Activated effector memory CD4-positive, alpha-beta T cell treated with Interleukin-2 at 50 U/mL for 16 hours (primary cell): ENCODE results near the gene ZMAT3.
"Not testable (repeated sequence)": the region's sequence is repeated elsewhere in the genome, so short reads cannot be mapped to it uniquely, and the experiment has no call there.

Experiments
- DNase-seq: peaks from one replicate; pipeline ENCODE4 v3.0.0-alpha.2; 2020

ZMAT3 gene

GRCh38 chr3:179067839-179068238, 3.8 kb downstream of the ZMAT3 start:
- DNase-seq, result no peak

- DNase-seq, result no peak
These were observed 4.3 kb downstream of the ZMAT3 start for GRCh38 chr3:179067291-179067690.

GRCh38 chr3:179063945-179064560, 7.6 kb downstream of the ZMAT3 start:
- no peak for DNase-seq

GRCh38 chr3:179056326-179056725, 15.3 kb downstream of the ZMAT3 start:
- no peak for DNase-seq

- DNase-seq, result not testable (repeated sequence)
These were observed 17.0 kb downstream of the ZMAT3 start for GRCh38 chr3:179054565-179054964.

GRCh38 chr3:179046497-179047353, 24.9 kb downstream of the ZMAT3 start:
- no peak for DNase-seq

- DNase-seq, result no peak
These were observed 25.7 kb downstream of the ZMAT3 start for GRCh38 chr3:179045719-179046402.

GRCh38 chr3:179038899-179039251, 32.7 kb downstream of the ZMAT3 start:
- not testable (repeated sequence) for DNase-seq

GRCh38 chr3:179038216-179038898, 33.3 kb downstream of the ZMAT3 start:
- DNase-seq, result no peak

GRCh38 chr3:179037351-179037750, 34.3 kb downstream of the ZMAT3 start:
- peak; percentile 48 for DNase-seq

GRCh38 chr3:179036626-179037300, 34.8 kb downstream of the ZMAT3 start:
- DNase-seq, result no peak

- no peak for DNase-seq
These were observed 35.4 kb downstream of the ZMAT3 start for GRCh38 chr3:179036226-179036625.

GRCh38 chr3:179035232-179035631, 36.4 kb downstream of the ZMAT3 start:
- DNase-seq, result no peak

- not testable (repeated sequence) for DNase-seq
These were observed 38.3 kb downstream of the ZMAT3 start for GRCh38 chr3:179033304-179033657.

GRCh38 chr3:179032454-179033303, 38.9 kb downstream of the ZMAT3 start:
- not testable (repeated sequence) for DNase-seq

- no peak for DNase-seq
These were observed 42.5 kb downstream of the ZMAT3 start for GRCh38 chr3:179029096-179029495.

GRCh38 chr3:179028408-179028807, 43.2 kb downstream of the ZMAT3 start:
- DNase-seq, result no peak

GRCh38 chr3:179027326-179027900, 44.2 kb downstream of the ZMAT3 start:
- DNase-seq, result no peak

- DNase-seq, result no peak
These were observed 45.0 kb downstream of the ZMAT3 start for GRCh38 chr3:179026636-179027035.

- no peak for DNase-seq
These were observed 50.3 kb downstream of the ZMAT3 start for GRCh38 chr3:179021119-179021903.

GRCh38 chr3:179020112-179020511, 51.5 kb downstream of the ZMAT3 start:
- no peak for DNase-seq
